ENCODE measurements around the gene RPL28. TPM values are rescaled to one million over a fixed set of nuclear protein-coding genes. Genes with fewer than 3 reads are reported as not detected.
"Not testable (repeated sequence)": the region's sequence is repeated elsewhere in the genome, so short reads cannot be mapped to it uniquely, and the experiment has no call there.

RPL28 gene
- total RNA-seq, 1 donor from 2014 or later: 447 TPM

GRCh38 chr19:55447421-55448174 lies 61.9 kb downstream of the RPL28 start:
- DNase-seq (ENCODE audit: low read depth): peak; percentile 54

DNA sequence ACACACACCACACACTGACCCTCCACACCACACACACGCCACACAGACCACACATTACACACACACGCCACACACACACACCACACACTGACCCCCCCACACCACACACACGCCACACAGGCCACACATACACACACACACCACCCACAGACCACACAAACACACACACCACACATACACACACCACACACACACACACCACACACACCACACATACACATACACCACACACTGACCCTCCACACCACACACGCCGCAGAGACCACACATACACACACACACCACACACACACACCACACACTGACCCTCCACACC lies 62.4 kb downstream of the RPL28 start:
- not testable (repeated sequence) for DNase-seq (ENCODE audit: low read depth)

GRCh38 chr19:55449469-55449868 lies 63.7 kb downstream of the RPL28 start:
- DNase-seq (ENCODE audit: low read depth): no peak

DNA sequence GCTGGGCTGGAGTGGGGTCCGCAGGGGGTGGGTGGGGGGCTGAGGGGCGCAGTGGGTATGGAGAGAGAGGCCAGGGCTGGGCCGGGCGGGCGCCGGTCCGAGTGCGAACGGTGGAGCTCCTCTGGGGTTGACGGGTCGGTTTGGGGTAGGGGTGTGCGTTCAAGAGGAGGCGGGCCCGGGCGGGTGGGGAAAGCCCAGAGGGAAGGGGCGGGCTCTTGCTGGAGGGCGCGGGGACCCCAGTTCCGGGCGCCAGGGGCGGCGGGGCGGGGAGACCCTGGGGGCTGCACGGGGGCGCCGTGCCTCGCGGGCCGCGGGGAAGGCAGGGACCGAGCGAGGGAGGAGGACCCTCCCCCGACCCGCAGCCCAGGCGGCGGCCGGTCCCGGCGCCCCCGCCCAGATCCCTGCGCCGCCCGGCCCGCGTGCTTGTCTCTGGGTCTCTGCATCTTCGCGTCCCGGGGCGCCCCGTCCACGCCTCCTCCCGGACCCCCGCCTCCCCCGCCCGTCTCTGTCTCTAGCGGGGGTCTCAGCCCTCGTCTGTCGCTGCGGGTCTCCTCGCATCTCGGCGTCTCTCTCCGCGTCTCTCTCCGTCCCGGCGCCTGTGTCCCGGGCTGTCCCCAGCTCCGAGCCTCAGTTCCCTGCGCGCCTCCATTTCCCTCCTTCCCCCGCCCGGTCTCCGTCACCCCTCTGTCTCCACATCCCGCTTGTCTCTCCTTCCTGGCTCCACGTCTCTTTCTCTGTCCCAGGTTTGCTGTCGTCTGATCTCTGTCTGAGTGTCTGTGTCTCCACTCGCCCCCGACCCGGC lies 65.6 kb downstream of the RPL28 start:
- no peak for DNase-seq (ENCODE audit: low read depth)

GRCh38 chr19:55451965-55452748 lies 66.4 kb downstream of the RPL28 start:
- no peak for DNase-seq (ENCODE audit: low read depth)

Other genes with a start within 250 kb of the RPL28 start
- 4,534 and 4,610 TPM in 2 replicates for gene TNNT1, start 236.7 kb upstream of the RPL28 start, total RNA-seq
- gene TNNI3, start 228.2 kb upstream of the RPL28 start, total RNA-seq: 1.5 and 1.7 TPM in 2 replicates
- gene DNAAF3, start 219.3 kb upstream of the RPL28 start, total RNA-seq: 0.94 and 1.4 TPM in 2 replicates
- gene SYT5, start 205.6 kb upstream of the RPL28 start, total RNA-seq: 1.4 TPM in 1 of 2 replicates, not detected in the other
- gene PTPRH, start 176.4 kb upstream of the RPL28 start, total RNA-seq: 0.05 and 0.31 TPM in 2 replicates
- 0.73 and 0.83 TPM in 2 replicates for gene TMEM86B, start 157.2 kb upstream of the RPL28 start, total RNA-seq
- 64.6 and 68.0 TPM in 2 replicates for gene PPP6R1, start 126.9 kb upstream of the RPL28 start, total RNA-seq
- gene HSPBP1, start 105.8 kb upstream of the RPL28 start, total RNA-seq: 37.1 and 39.3 TPM in 2 replicates
- 5.5 and 12.2 TPM in 2 replicates for gene BRSK1, start 101.9 kb upstream of the RPL28 start, total RNA-seq
- gene TMEM150B, start 60.6 kb upstream of the RPL28 start, total RNA-seq: not detected in 2 replicates
- gene KMT5C, start 46.1 kb upstream of the RPL28 start, total RNA-seq: 17.3 and 28.9 TPM in 2 replicates
- 0.24 TPM in 1 of 2 replicates, not detected in the other for gene COX6B2, start 31.2 kb upstream of the RPL28 start, total RNA-seq
- not detected in 2 replicates for gene GARIN5B, start 22.7 kb upstream of the RPL28 start, total RNA-seq
- 0.19 and 0.83 TPM in 2 replicates for gene IL11, start 15.5 kb upstream of the RPL28 start, total RNA-seq
- not detected in 2 replicates for gene TMEM190, start 9.1 kb upstream of the RPL28 start, total RNA-seq
- not detected in 2 replicates for gene TMEM238, start 1.6 kb upstream of the RPL28 start, total RNA-seq
- gene UBE2S, start 21.9 kb downstream of the RPL28 start, total RNA-seq: 39.8 and 54.9 TPM in 2 replicates
- gene SHISA7, start 57.4 kb downstream of the RPL28 start, total RNA-seq: not detected in 2 replicates
- gene ISOC2, start 75.7 kb downstream of the RPL28 start, total RNA-seq: 152 and 196 TPM in 2 replicates
- gene C19orf85, start 78.8 kb downstream of the RPL28 start, total RNA-seq: not detected in 2 replicates
- gene ZNF628, start 90.7 kb downstream of the RPL28 start, total RNA-seq: 7.1 and 12.3 TPM in 2 replicates
- gene NAT14, start 99.3 kb downstream of the RPL28 start, total RNA-seq: 24.7 and 26.4 TPM in 2 replicates
- 1.2 and 2.1 TPM in 2 replicates for gene SSC5D, start 102.5 kb downstream of the RPL28 start, total RNA-seq
- 39.9 and 84.5 TPM in 2 replicates for gene SBK2, start 151.2 kb downstream of the RPL28 start, total RNA-seq
- 1.4 and 5.1 TPM in 2 replicates for gene SBK3, start 159.6 kb downstream of the RPL28 start, total RNA-seq
- 13.1 and 13.3 TPM in 2 replicates for gene ZNF579, start 194.9 kb downstream of the RPL28 start, total RNA-seq
- 5.3 and 9.1 TPM in 2 replicates for gene FIZ1, start 213.6 kb downstream of the RPL28 start, total RNA-seq
- 21.9 and 29.8 TPM in 2 replicates for gene ZNF524, start 214.4 kb downstream of the RPL28 start, total RNA-seq
- gene ZNF865, start 219.7 kb downstream of the RPL28 start, total RNA-seq: 2.9 and 3.5 TPM in 2 replicates
- 8.7 and 9.3 TPM in 2 replicates for gene ZNF784, start 238.6 kb downstream of the RPL28 start, total RNA-seq